Measurements from ENCODE around the gene MBIP. TPM values are rescaled to one million over a fixed set of nuclear protein-coding genes. Genes with fewer than 3 reads are reported as not detected.
A peak's percentile ranks its signal among the peaks of the same experiment; 100 is the strongest.
"Not testable (repeated sequence)": the region's sequence is repeated elsewhere in the genome, so short reads cannot be mapped to it uniquely, and the experiment has no call there.

Gene MBIP
- 15.5 and 17.7 TPM in 2 replicates for total RNA-seq (2014; rRNA removed; shearing (Covaris generic))

GRCh38 chr14:36320200-36320896 lies at the start of gene MBIP:
Gene MBIP, minus strand, starts transcription at chr14:36320637. Its CDS starts 49 bp downstream, at chr14:36320588.
- DNase-seq (ENCODE audit: low read depth): peak; percentile 98

- DNase-seq (ENCODE audit: low read depth): no peak
Measured at GRCh38 chr14:36367985-36368774, 47.7 kb upstream of the MBIP start.

GRCh38 chr14:36365766-36366165 lies 45.3 kb upstream of the MBIP start:
- DNase-seq (ENCODE audit: low read depth): no peak

GRCh38 chr14:36363704-36364103 lies 43.3 kb upstream of the MBIP start:
- no peak for DNase-seq (ENCODE audit: low read depth)

- DNase-seq (ENCODE audit: low read depth): no peak
Measured at GRCh38 chr14:36362648-36363047, 42.2 kb upstream of the MBIP start.

GRCh38 chr14:36361210-36361853 lies 40.9 kb upstream of the MBIP start:
- DNase-seq (ENCODE audit: low read depth): no peak

- no peak for DNase-seq (ENCODE audit: low read depth)
Measured at GRCh38 chr14:36356862-36357261, 36.4 kb upstream of the MBIP start.

GRCh38 chr14:36346052-36346451 lies 25.6 kb upstream of the MBIP start:
- no peak for DNase-seq (ENCODE audit: low read depth)

- no peak for DNase-seq (ENCODE audit: low read depth)
Measured at GRCh38 chr14:36344211-36344610, 23.8 kb upstream of the MBIP start.

GRCh38 chr14:36341811-36342210 lies 21.4 kb upstream of the MBIP start:
- DNase-seq (ENCODE audit: low read depth): not testable (repeated sequence)

GRCh38 chr14:36340276-36340890 lies 19.9 kb upstream of the MBIP start:
- DNase-seq (ENCODE audit: low read depth): no peak

GRCh38 chr14:36339816-36340215 lies 19.4 kb upstream of the MBIP start:
- DNase-seq (ENCODE audit: low read depth): no peak

GRCh38 chr14:36333119-36333518 lies 12.7 kb upstream of the MBIP start:
- DNase-seq (ENCODE audit: low read depth): no peak

- DNase-seq (ENCODE audit: low read depth): not testable (repeated sequence)
Measured at GRCh38 chr14:36327573-36327972, 7.1 kb upstream of the MBIP start.

- DNase-seq (ENCODE audit: low read depth): no peak
Measured at GRCh38 chr14:36325853-36326252, 5.4 kb upstream of the MBIP start.

- no peak for DNase-seq (ENCODE audit: low read depth)
Measured at GRCh38 chr14:36324897-36325296, 4.5 kb upstream of the MBIP start.

GRCh38 chr14:36320897-36321381 lies 502 bp upstream of the MBIP start:
- DNase-seq (ENCODE audit: low read depth): no peak

- DNase-seq (ENCODE audit: low read depth): no peak
Measured at GRCh38 chr14:36319899-36320199, 588 bp downstream of the MBIP start.

GRCh38 chr14:36317650-36318049 lies 2.8 kb downstream of the MBIP start:
- DNase-seq (ENCODE audit: low read depth): no peak

- DNase-seq (ENCODE audit: low read depth): peak; percentile 33
Measured at GRCh38 chr14:36316131-36316530, 4.3 kb downstream of the MBIP start.

- peak; percentile 36 for DNase-seq (ENCODE audit: low read depth)
Measured at GRCh38 chr14:36315159-36315853, 5.1 kb downstream of the MBIP start.

GRCh38 chr14:36313898-36314297 lies 6.5 kb downstream of the MBIP start:
- no peak for DNase-seq (ENCODE audit: low read depth)

Data from Daoy (cell line).